NT2/D1 (cell line): Measurements from ENCODE around the gene HBB.

Experiments used
- DNase-seq: peaks from one replicate; pipeline ENCODE4 v3.0.0-alpha.2; 2011; ENCODE audit warnings: low read depth, low spot score
- H3K27me3 ChIP-seq: 2 replicates; pipeline ENCODE4 v1.6.0; 2011; ENCODE audit warnings: mild to moderate bottlenecking; ENCODE audit not compliant: insufficient read length, insufficient read depth
- H3K36me3 ChIP-seq: 2 replicates; pipeline ENCODE4 v1.6.1; 2011; ENCODE audit warnings: mild to moderate bottlenecking, low read length, mixed read lengths; ENCODE audit not compliant: insufficient read depth, insufficient read length
- H3K4me1 ChIP-seq: 2 replicates; pipeline ENCODE4 v1.5.1; 2011; ENCODE audit not compliant: insufficient read depth, insufficient read length
- H3K4me3 ChIP-seq: 2 replicates; pipeline ENCODE4 v1.5.1; 2011; ENCODE audit warnings: low read depth; ENCODE audit not compliant: insufficient read length
- H3K9ac ChIP-seq: 2 replicates; pipeline ENCODE4 v1.6.0; 2011; ENCODE audit warnings: low read depth; ENCODE audit not compliant: insufficient read length
- H3K9me3 ChIP-seq: 2 replicates; pipeline ENCODE4 v1.5.1; 2011; ENCODE audit warnings: mild to moderate bottlenecking, low read length; ENCODE audit not compliant: insufficient read depth
- SUZ12 ChIP-seq: IDR thresholded peaks from 2 replicates; pipeline ENCODE4 v1.6.1; 2011; ENCODE audit not compliant: insufficient read length, insufficient read depth; ENCODE audit errors: extremely low read depth
- YY1 ChIP-seq: IDR thresholded peaks from 2 replicates; pipeline ENCODE4 v1.6.1; 2011; ENCODE audit not compliant: insufficient read length, insufficient read depth
- ZNF274 ChIP-seq: IDR thresholded peaks from 2 replicates; pipeline ENCODE4 v1.6.1; 2011; ENCODE audit warnings: mild to moderate bottlenecking, low read depth, low read length

The HBB gene

GRCh38 chr11:5226732-5227310, at the start of gene HBB:
Gene HBB, minus strand, starts transcription at chr11:5227071. Its CDS starts 50 bp downstream, at chr11:5227021.
- Histone ChIP-seq H3K36me3 (no peaks in the 10 kb centered on the region), H3K4me3 (no peak within 1 kb of the TSS), H3K27me3 (no peaks in the 10 kb centered on the region), H3K9me3 (peaks cover 6% of the 10 kb centered on the region; the same call in 1 of the 2 replicates), H3K9ac (no peak within 1 kb of the TSS), H3K4me1 (no peaks in the 10 kb centered on the region)
- no peak for DNase-seq
- TF ChIP-seq ZNF274 (no peak), SUZ12 (no peak), YY1 (no peak)

- H3K36me3 ChIP-seq: no peaks in the 10 kb centered on the region
- H3K4me1 ChIP-seq: peaks cover 4% of the 10 kb centered on the region
- H3K9me3 ChIP-seq: no peaks in the 10 kb centered on the region; the same call in 1 of the 2 replicates
- H3K27me3 ChIP-seq: no peaks in the 10 kb centered on the region
- H3K9ac ChIP-seq: no peak overlapping the region
- no peak overlapping the region for H3K4me3 ChIP-seq
- DNase-seq: no peak
- TF ChIP-seq SUZ12: no peak
- TF ChIP-seq YY1: no peak
- no peak for TF ChIP-seq ZNF274
Measured at GRCh38 chr11:5275369-5276110, 48.7 kb upstream of the HBB start.

- H3K9me3 ChIP-seq: no peaks in the 10 kb centered on the region; the same call in 1 of the 2 replicates
- TF ChIP-seq YY1 (no peak), ZNF274 (no peak), SUZ12 (no peak)
- H3K27me3 ChIP-seq: no peaks in the 10 kb centered on the region
- no peak overlapping the region for H3K9ac ChIP-seq
- no peak overlapping the region for H3K4me3 ChIP-seq
- no peaks in the 10 kb centered on the region for H3K4me1 ChIP-seq
- no peaks in the 10 kb centered on the region for H3K36me3 ChIP-seq
- no peak for DNase-seq
Measured at GRCh38 chr11:5274395-5274794, 47.5 kb upstream of the HBB start.

- Histone ChIP-seq H3K36me3 (no peaks in the 10 kb centered on the region), H3K9ac (no peak overlapping the region), H3K4me3 (no peak overlapping the region), H3K27me3 (no peaks in the 10 kb centered on the region), H3K9me3 (no peaks in the 10 kb centered on the region), H3K4me1 (no peaks in the 10 kb centered on the region)
- no peak for TF ChIP-seq SUZ12
- TF ChIP-seq ZNF274: no peak
- TF ChIP-seq YY1: no peak
- DNase-seq: no peak
Measured at GRCh38 chr11:5272395-5273017, 45.6 kb upstream of the HBB start.

- DNase-seq: no peak
- H3K9me3 ChIP-seq: no peaks in the 10 kb centered on the region
- H3K9ac ChIP-seq: no peak within 1 kb of the TSS
- H3K4me3 ChIP-seq: no peak within 1 kb of the TSS
- H3K27me3 ChIP-seq: no peaks in the 10 kb centered on the region
- H3K4me1 ChIP-seq: no peaks in the 10 kb centered on the region
- TF ChIP-seq SUZ12 (no peak), ZNF274 (no peak), YY1 (no peak)
- no peaks in the 10 kb centered on the region for H3K36me3 ChIP-seq
Measured at GRCh38 chr11:5269715-5270147, 42.9 kb upstream of the HBB start, which contains the start of gene HBE1. Gene HBE1, minus strand, starts transcription at chr11:5269945. Its CDS starts 55 bp downstream, at chr11:5269890.

- H3K4me3 ChIP-seq: no peak overlapping the region
- no peak overlapping the region for H3K9ac ChIP-seq
- H3K4me1 ChIP-seq: no peaks in the 10 kb centered on the region
- TF ChIP-seq ZNF274 (no peak), SUZ12 (no peak), YY1 (no peak)
- no peaks in the 10 kb centered on the region for H3K36me3 ChIP-seq
- DNase-seq: no peak
- no peaks in the 10 kb centered on the region for H3K9me3 ChIP-seq
- H3K27me3 ChIP-seq: no peaks in the 10 kb centered on the region
Measured at GRCh38 chr11:5267033-5267563, 40.2 kb upstream of the HBB start.

GRCh38 chr11:5266609-5267008, 39.7 kb upstream of the HBB start:
- TF ChIP-seq ZNF274: no peak
- TF ChIP-seq SUZ12: no peak
- no peak for TF ChIP-seq YY1
- H3K9me3 ChIP-seq: no peaks in the 10 kb centered on the region
- no peaks in the 10 kb centered on the region for H3K36me3 ChIP-seq
- DNase-seq: no peak
- no peak overlapping the region for H3K9ac ChIP-seq
- no peaks in the 10 kb centered on the region for H3K27me3 ChIP-seq
- no peaks in the 10 kb centered on the region for H3K4me1 ChIP-seq
- H3K4me3 ChIP-seq: no peak overlapping the region
